ENCODE data around the gene BUB1B. TPM values are rescaled to one million over a fixed set of nuclear protein-coding genes. Genes with fewer than 3 reads are reported as not detected.

The BUB1B gene
- total RNA-seq, 1 experiment from 2014 or later, result 67.8 TPM

DNA sequence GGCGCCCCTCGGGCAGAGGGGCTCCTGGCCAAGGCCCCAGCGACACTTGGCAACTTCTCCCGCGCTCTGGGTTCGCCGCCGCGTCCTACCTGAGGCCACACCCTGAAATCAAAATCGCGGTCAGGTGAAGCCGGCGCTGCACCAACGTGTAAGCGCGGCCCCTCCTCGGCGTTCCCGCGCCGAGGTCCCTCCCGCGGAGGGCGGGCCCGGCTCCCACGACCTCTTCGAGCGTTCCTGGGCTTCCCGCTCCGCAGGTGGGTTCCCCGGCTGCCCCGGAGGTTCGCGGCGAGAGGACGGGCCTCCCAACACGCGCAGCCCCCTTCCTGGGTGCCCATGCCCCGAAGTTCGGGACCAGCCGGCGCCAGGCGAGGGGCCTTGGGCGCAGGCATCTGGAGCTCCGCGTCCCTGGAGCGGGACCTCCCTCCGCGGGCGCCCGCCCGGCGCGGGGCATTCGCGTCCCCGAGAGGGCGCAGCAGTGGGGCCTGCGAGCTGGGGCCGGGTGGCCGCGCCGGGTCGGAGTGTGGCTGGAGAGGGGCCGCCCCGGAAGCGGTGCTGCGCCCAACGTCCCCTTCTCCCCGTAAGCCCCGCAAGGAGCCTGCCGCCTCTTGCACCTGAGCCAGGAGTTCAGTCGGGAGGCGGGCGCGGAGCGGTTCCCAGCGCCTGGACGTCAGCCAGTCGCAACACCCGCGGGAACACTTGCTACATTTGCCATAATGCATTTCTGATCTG lies 91.7 kb downstream of the BUB1B start:
- CTCF ChIA-PET, result interaction anchor here (0.7 kb wide), 1 partner anchor 27 kb away, joined by 8 read pairs; no protein-coding TSS in a partner anchor
- BruUV-seq (replicated peaks), result no TSS peak
- H3K4me3 ChIP-seq (ENCODE audit: low read depth in 2 of 2, low read length in 2 of 2), result peak overlapping the region; percentile 48 to 52
- in situ Hi-C loops (cut with HindIII; ENCODE audit: low pct_unique_long_range_greater_than_20kb, low sequenced_read_pairs), result no loop called here
- DNase-seq (ENCODE audit: low read depth, low spot score), result no peak
- ATAC-seq, result peak; percentile 35; the same call in 1 of the 2 replicates
- H3K4me1 ChIP-seq (ENCODE audit: control insufficient read depth, insufficient read depth, low read length), result peaks cover 22% of the 10 kb centered on the region
- no peaks in the 10 kb centered on the region; the same call in 1 of the 2 replicates for H3K27me3 ChIP-seq (ENCODE audit: control insufficient read depth, insufficient read depth, low read length)
- H3K36me3 ChIP-seq (ENCODE audit: control insufficient read depth, insufficient read depth, low read length), result no peaks in the 10 kb centered on the region; the same call in 1 of the 2 replicates
- no peaks in the 10 kb centered on the region for H3K9me3 ChIP-seq (ENCODE audit: control insufficient read depth, insufficient read depth, low read depth, low read length)
- intact Hi-C loops (cut with micrococcal nuclease; ENCODE audit: unreplicated experiment), result no loop called here
- no peak for TF ChIP-seq TCF7L2 (IDR thresholded peaks at IDR 0.05; ENCODE audit: low read depth, low read length)
- TF ChIP-seq POLR2AphosphoS5 (IDR thresholded peaks at IDR 0.05; ENCODE audit: low read depth, low read length), result no peak
- POLR2A ChIA-PET, result no interaction called here
- peak overlapping the region; percentile 41; the same call in 1 of the 2 replicates for H3K27ac ChIP-seq (ENCODE audit: low read length)

- in situ Hi-C loops (cut with HindIII; ENCODE audit: low pct_unique_long_range_greater_than_20kb, low sequenced_read_pairs) (no loop called here), intact Hi-C loops (cut with micrococcal nuclease; ENCODE audit: unreplicated experiment) (no loop called here)
- ChIA-PET CTCF (interaction anchor here (0.6 to 0.7 kb wide), 2 partner anchors 26 to 331 kb away, joined by 8 to 11 read pairs; no protein-coding TSS in a partner anchor), POLR2A (no interaction called here)
- no TSS peak for BruUV-seq (replicated peaks)
- Histone ChIP-seq H3K27me3 (ENCODE audit: control insufficient read depth, insufficient read depth, low read length) (no peaks in the 10 kb centered on the region; the same call in 1 of the 2 replicates), H3K4me1 (ENCODE audit: control insufficient read depth, insufficient read depth, low read length) (peaks cover 28% of the 10 kb centered on the region), H3K27ac (ENCODE audit: low read length) (peak overlapping the region; percentile 41; the same call in 1 of the 2 replicates), H3K36me3 (ENCODE audit: control insufficient read depth, insufficient read depth, low read length) (no peaks in the 10 kb centered on the region; the same call in 1 of the 2 replicates), H3K9me3 (ENCODE audit: control insufficient read depth, insufficient read depth, low read depth, low read length) (no peaks in the 10 kb centered on the region), H3K4me3 (ENCODE audit: low read depth in 2 of 2, low read length in 2 of 2) (peak overlapping the region; percentile 48 to 52)
- ATAC-seq (no peak), DNase-seq (ENCODE audit: low read depth, low spot score) (no peak)
- no peak for TF ChIP-seq CTCF (IDR thresholded peaks at IDR 0.05)
- TF ChIP-seq REST (IDR thresholded peaks at IDR 0.05; ENCODE audit: insufficient read depth in 1 of 2, low read depth in 2 of 2, low read length in 1 of 2), result no peak
- TF ChIP-seq POLR2AphosphoS5 (IDR thresholded peaks at IDR 0.05; ENCODE audit: low read depth, low read length), result no peak
- no peak for TF ChIP-seq SIN3A (IDR thresholded peaks at IDR 0.05; ENCODE audit: borderline replicate concordance, insufficient read depth, low read depth, low read length)
- TF ChIP-seq TCF7L2 (IDR thresholded peaks at IDR 0.05; ENCODE audit: low read depth, low read length), result no peak
Observed at GRCh38 chr15:40253167-40253790, 92.4 kb downstream of the BUB1B start.

All from Panc1 (cell line).